Measurements from ENCODE around the gene ENG.

The ENG gene

DNA sequence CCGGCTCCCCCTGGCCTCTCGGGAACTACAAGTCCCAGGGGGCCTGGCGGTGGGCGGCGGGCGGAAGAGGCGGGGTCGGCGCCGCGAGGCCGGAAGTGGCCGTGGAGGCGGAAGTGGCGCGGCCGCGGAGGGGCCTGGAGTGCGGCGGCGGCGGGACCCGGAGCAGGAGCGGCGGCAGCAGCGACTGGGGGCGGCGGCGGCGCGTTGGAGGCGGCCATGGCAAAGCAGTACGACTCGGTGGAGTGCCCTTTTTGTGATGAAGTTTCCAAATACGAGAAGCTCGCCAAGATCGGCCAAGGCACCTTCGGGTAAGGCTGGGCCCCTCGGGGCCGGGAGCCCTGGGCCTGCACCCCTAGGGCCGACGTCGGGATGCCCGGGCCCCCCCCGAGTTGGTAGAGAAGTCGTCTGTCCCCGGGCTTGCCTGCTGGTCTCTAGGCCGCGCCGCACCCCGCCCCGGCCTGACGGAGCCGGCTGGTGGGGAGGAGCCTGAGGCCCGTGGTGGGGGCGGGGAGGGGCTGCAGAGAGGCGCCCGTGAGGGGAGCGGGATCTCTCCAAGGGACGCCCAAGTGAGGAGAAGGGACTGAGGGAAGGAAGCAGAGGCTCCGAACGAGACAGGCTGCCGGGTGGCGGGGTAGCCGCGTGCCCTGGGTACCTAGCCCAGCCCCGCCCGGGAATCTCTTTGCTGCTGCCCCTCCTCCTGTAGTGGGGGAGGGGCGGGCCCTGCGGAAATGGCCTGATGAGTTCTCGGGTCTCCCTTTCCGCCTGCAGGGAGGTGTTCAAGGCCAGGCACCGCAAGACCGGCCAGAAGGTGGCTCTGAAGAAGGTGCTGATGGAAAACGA, 68.3 kb downstream of the ENG start, which contains the start of gene CDK9 (continued):
- TF ChIP-seq ZNF423 (tag by site-specific recombination; IDR thresholded peaks at IDR 0.05) (0 out of 2 replicates have a peak, but pooled peaks have one; percentile 23), ZSCAN23 (tag by site-specific recombination; IDR thresholded peaks at IDR 0.05) (no peak), SP3 (tag by site-specific recombination; IDR thresholded peaks at IDR 0.05) (peak; percentile 79), ZNF37A (tag by site-specific recombination; IDR thresholded peaks at IDR 0.05) (0 out of 2 replicates have a peak, but pooled peaks have one; percentile 32), ZNF341 (tag by site-specific recombination; IDR thresholded peaks at IDR 0.05; ENCODE audit: low read depth) (peak; percentile 87), ZNF274 (IDR thresholded peaks at IDR 0.05; ENCODE audit: low read length) (no peak), ZNF274 (tag by site-specific recombination; IDR thresholded peaks at IDR 0.05; ENCODE audit: borderline replicate concordance) (no peak), ZNF354C (tag by site-specific recombination; IDR thresholded peaks at IDR 0.05; ENCODE audit: borderline replicate concordance, low read depth) (no peak), ZNF560 (tag by site-specific recombination; IDR thresholded peaks at IDR 0.05; ENCODE audit: borderline replicate concordance) (no peak), ZNF501 (tag by site-specific recombination; IDR thresholded peaks at IDR 0.05) (0 out of 2 replicates have a peak, but pooled peaks have one; percentile 24), ZNF146 (tag by site-specific recombination; IDR thresholded peaks at IDR 0.05) (no peak), ZNF114 (tag by site-specific recombination; IDR thresholded peaks at IDR 0.05) (no peak), GLIS1 (tag by site-specific recombination; IDR thresholded peaks at IDR 0.05) (peak; percentile 11; the same call in 1 of the 2 replicates), ZNF112 (tag by site-specific recombination; IDR thresholded peaks at IDR 0.05) (no peak), WT1 (tag by site-specific recombination; IDR thresholded peaks at IDR 0.05) (peak; percentile 29; the same call in 1 of the 2 replicates)
- TF ChIP-seq, protein P1, sequence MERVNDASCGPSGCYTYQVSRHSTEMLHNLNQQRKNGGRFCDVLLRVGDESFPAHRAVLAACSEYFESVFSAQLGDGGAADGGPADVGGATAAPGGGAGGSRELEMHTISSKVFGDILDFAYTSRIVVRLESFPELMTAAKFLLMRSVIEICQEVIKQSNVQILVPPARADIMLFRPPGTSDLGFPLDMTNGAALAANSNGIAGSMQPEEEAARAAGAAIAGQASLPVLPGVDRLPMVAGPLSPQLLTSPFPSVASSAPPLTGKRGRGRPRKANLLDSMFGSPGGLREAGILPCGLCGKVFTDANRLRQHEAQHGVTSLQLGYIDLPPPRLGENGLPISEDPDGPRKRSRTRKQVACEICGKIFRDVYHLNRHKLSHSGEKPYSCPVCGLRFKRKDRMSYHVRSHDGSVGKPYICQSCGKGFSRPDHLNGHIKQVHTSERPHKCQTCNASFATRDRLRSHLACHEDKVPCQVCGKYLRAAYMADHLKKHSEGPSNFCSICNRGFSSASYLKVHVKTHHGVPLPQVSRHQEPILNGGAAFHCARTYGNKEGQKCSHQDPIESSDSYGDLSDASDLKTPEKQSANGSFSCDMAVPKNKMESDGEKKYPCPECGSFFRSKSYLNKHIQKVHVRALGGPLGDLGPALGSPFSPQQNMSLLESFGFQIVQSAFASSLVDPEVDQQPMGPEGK (tag by site-specific recombination; IDR thresholded peaks at IDR 0.05), result peak; percentile 89
- TF ChIP-seq, protein P2, sequence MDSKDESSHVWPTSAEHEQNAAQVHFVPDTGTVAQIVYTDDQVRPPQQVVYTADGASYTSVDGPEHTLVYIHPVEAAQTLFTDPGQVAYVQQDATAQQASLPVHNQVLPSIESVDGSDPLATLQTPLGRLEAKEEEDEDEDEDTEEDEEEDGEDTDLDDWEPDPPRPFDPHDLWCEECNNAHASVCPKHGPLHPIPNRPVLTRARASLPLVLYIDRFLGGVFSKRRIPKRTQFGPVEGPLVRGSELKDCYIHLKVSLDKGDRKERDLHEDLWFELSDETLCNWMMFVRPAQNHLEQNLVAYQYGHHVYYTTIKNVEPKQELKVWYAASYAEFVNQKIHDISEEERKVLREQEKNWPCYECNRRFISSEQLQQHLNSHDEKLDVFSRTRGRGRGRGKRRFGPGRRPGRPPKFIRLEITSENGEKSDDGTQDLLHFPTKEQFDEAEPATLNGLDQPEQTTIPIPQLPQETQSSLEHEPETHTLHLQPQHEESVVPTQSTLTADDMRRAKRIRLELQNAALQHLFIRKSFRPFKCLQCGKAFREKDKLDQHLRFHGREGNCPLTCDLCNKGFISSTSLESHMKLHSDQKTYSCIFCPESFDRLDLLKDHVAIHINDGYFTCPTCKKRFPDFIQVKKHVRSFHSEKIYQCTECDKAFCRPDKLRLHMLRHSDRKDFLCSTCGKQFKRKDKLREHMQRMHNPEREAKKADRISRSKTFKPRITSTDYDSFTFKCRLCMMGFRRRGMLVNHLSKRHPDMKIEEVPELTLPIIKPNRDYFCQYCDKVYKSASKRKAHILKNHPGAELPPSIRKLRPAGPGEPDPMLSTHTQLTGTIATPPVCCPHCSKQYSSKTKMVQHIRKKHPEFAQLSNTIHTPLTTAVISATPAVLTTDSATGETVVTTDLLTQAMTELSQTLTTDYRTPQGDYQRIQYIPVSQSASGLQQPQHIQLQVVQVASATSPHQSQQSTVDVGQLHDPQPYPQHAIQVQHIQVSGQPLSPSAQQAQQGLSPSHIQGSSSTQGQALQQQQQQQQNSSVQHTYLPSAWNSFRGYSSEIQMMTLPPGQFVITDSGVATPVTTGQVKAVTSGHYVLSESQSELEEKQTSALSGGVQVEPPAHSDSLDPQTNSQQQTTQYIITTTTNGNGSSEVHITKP (tag by site-specific recombination; IDR thresholded peaks at IDR 0.05), result peak; percentile 96
- TF ChIP-seq, protein P3, sequence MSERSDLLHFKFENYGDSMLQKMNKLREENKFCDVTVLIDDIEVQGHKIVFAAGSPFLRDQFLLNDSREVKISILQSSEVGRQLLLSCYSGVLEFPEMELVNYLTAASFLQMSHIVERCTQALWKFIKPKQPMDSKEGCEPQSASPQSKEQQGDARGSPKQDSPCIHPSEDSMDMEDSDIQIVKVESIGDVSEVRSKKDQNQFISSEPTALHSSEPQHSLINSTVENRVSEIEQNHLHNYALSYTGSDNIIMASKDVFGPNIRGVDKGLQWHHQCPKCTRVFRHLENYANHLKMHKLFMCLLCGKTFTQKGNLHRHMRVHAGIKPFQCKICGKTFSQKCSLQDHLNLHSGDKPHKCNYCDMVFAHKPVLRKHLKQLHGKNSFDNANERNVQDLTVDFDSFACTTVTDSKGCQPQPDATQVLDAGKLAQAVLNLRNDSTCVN (tag by site-specific recombination; optimal IDR thresholded peaks at IDR 0.05), result peak; percentile 68
- TF ChIP-seq, protein P4, sequence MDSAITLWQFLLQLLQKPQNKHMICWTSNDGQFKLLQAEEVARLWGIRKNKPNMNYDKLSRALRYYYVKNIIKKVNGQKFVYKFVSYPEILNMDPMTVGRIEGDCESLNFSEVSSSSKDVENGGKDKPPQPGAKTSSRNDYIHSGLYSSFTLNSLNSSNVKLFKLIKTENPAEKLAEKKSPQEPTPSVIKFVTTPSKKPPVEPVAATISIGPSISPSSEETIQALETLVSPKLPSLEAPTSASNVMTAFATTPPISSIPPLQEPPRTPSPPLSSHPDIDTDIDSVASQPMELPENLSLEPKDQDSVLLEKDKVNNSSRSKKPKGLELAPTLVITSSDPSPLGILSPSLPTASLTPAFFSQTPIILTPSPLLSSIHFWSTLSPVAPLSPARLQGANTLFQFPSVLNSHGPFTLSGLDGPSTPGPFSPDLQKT (IDR thresholded peaks at IDR 0.05; ENCODE audit: borderline replicate concordance, low read depth, low read length), result no peak; the same call in 1 of the 2 replicates
- TF ChIP-seq, protein P5, sequence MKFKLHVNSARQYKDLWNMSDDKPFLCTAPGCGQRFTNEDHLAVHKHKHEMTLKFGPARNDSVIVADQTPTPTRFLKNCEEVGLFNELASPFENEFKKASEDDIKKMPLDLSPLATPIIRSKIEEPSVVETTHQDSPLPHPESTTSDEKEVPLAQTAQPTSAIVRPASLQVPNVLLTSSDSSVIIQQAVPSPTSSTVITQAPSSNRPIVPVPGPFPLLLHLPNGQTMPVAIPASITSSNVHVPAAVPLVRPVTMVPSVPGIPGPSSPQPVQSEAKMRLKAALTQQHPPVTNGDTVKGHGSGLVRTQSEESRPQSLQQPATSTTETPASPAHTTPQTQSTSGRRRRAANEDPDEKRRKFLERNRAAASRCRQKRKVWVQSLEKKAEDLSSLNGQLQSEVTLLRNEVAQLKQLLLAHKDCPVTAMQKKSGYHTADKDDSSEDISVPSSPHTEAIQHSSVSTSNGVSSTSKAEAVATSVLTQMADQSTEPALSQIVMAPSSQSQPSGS (tag by site-specific recombination; IDR thresholded peaks at IDR 0.05; ENCODE audit: low read depth), result no peak
- TF ChIP-seq, protein P6, sequence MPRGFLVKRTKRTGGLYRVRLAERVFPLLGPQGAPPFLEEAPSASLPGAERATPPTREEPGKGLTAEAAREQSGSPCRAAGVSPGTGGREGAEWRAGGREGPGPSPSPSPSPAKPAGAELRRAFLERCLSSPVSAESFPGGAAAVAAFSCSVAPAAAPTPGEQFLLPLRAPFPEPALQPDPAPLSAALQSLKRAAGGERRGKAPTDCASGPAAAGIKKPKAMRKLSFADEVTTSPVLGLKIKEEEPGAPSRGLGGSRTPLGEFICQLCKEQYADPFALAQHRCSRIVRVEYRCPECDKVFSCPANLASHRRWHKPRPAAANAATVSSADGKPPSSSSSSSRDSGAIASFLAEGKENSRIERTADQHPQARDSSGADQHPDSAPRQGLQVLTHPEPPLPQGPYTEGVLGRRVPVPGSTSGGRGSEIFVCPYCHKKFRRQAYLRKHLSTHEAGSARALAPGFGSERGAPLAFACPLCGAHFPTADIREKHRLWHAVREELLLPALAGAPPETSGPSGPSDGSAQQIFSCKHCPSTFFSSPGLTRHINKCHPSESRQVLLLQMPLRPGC (tag by site-specific recombination; IDR thresholded peaks at IDR 0.05), result no peak
- TF ChIP-seq, protein P7, sequence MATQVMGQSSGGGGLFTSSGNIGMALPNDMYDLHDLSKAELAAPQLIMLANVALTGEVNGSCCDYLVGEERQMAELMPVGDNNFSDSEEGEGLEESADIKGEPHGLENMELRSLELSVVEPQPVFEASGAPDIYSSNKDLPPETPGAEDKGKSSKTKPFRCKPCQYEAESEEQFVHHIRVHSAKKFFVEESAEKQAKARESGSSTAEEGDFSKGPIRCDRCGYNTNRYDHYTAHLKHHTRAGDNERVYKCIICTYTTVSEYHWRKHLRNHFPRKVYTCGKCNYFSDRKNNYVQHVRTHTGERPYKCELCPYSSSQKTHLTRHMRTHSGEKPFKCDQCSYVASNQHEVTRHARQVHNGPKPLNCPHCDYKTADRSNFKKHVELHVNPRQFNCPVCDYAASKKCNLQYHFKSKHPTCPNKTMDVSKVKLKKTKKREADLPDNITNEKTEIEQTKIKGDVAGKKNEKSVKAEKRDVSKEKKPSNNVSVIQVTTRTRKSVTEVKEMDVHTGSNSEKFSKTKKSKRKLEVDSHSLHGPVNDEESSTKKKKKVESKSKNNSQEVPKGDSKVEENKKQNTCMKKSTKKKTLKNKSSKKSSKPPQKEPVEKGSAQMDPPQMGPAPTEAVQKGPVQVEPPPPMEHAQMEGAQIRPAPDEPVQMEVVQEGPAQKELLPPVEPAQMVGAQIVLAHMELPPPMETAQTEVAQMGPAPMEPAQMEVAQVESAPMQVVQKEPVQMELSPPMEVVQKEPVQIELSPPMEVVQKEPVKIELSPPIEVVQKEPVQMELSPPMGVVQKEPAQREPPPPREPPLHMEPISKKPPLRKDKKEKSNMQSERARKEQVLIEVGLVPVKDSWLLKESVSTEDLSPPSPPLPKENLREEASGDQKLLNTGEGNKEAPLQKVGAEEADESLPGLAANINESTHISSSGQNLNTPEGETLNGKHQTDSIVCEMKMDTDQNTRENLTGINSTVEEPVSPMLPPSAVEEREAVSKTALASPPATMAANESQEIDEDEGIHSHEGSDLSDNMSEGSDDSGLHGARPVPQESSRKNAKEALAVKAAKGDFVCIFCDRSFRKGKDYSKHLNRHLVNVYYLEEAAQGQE (tag by site-specific recombination; IDR thresholded peaks at IDR 0.05), result 0 out of 2 replicates have a peak, but pooled peaks have one; percentile 23

Data from HEK293 (cell line).